OCI-LY3 (cell line): Measurements from ENCODE around the gene RELCH.

Source experiments
- EZH2phosphoT487 ChIP-seq: fragments of 200-600 bp; shearing (Covaris generic); IDR thresholded peaks from 2 replicates; pipeline ENCODE4 v1.6.1; 2018; ENCODE audit warnings: antibody characterized with exemption, mixed run types, low read depth
- TF ChIP-seq, protein P1 (sequence below): fragments of 200-600, 300-600 bp; sonication (generic); IDR thresholded peaks from 2 replicates; pipeline ENCODE4 v1.5.1; 2014; ENCODE audit warnings: antibody characterized with exemption, low read length, low read depth

DNA sequence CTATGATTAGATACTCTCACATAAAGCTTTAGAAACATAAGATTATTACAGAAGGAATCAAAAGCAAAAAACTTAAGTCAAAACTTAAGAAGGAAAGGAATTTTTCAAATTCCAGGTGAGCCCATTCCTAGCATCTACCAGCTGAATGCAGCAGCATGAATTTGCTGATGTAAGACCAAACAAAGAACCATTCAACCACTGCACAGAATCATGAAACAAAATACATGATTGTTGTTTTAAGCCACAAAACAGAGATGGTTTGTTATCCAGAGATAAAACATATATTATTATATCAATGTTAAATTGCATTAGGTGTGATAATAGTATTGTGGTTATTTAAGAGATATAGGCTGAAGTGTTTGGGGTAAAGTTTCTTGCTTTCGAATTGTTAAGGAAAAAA lies 29.2 kb upstream of the RELCH start:
- TF ChIP-seq, protein P1, sequence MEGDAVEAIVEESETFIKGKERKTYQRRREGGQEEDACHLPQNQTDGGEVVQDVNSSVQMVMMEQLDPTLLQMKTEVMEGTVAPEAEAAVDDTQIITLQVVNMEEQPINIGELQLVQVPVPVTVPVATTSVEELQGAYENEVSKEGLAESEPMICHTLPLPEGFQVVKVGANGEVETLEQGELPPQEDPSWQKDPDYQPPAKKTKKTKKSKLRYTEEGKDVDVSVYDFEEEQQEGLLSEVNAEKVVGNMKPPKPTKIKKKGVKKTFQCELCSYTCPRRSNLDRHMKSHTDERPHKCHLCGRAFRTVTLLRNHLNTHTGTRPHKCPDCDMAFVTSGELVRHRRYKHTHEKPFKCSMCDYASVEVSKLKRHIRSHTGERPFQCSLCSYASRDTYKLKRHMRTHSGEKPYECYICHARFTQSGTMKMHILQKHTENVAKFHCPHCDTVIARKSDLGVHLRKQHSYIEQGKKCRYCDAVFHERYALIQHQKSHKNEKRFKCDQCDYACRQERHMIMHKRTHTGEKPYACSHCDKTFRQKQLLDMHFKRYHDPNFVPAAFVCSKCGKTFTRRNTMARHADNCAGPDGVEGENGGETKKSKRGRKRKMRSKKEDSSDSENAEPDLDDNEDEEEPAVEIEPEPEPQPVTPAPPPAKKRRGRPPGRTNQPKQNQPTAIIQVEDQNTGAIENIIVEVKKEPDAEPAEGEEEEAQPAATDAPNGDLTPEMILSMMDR: no peak
- TF ChIP-seq EZH2phosphoT487: no peak
